HG03565 (cell line): Measurements from ENCODE around the gene SHLD2.
"Not testable (repeated sequence)": the region's sequence is repeated elsewhere in the genome, so short reads cannot be mapped to it uniquely, and the experiment has no call there.

Experiments
- ATAC-seq: cut with Tn5 transposase; IDR thresholded peaks from one replicate; pipeline ENCODE4 v1.9.1; 2021; ENCODE audit warnings: mild to moderate bottlenecking, moderate library complexity; ENCODE audit not compliant: unreplicated experiment

Gene SHLD2

DNA sequence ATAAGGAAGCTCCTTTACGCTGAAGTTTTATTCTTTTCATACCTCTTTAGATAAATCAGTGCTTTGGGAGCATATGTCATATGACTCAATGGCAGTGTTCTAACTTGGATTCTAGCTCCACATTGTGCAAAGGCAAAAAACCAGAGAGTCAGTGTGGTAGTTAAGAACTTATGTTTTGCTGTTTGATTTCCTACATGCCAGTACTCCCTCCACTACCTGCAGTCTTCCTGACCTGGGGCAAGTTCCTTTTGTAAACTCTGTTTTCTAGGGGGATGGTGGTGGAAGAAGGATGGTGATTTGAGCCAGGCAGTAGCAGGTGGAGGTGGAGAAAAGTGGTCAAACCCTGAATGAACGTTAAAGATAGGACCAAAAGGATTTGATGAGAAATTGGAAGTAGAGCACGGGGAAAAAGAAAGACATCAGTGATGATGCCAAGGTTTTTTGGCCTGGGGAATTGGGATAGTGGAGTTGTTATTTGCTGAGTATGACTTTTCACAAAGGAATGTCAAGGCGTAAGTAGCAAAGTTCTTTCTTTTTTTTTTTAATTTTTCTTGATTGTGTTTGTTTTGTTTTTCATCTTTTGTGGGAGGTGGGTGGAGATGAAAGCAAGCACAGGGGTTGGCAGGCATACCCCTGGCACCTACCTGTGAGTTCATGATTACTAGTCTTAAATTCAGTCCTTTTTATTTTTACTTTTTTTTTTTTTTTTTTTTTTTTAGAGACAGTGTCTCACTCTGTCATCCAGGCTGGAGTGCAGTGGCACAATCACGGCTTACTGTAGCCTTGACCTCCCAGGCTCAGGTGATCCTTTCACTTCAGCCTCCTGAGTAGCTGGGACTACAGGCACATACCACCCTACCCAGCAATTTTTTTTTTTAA lies 47.5 kb downstream of the SHLD2 start:
- ATAC-seq = not testable (repeated sequence)

GRCh38 chr10:87143109-87143418 lies 48.1 kb downstream of the SHLD2 start:
- ATAC-seq = not testable (repeated sequence)

- ATAC-seq = not testable (repeated sequence)
Measured at GRCh38 chr10:87145598-87145997, 50.6 kb downstream of the SHLD2 start.

DNA sequence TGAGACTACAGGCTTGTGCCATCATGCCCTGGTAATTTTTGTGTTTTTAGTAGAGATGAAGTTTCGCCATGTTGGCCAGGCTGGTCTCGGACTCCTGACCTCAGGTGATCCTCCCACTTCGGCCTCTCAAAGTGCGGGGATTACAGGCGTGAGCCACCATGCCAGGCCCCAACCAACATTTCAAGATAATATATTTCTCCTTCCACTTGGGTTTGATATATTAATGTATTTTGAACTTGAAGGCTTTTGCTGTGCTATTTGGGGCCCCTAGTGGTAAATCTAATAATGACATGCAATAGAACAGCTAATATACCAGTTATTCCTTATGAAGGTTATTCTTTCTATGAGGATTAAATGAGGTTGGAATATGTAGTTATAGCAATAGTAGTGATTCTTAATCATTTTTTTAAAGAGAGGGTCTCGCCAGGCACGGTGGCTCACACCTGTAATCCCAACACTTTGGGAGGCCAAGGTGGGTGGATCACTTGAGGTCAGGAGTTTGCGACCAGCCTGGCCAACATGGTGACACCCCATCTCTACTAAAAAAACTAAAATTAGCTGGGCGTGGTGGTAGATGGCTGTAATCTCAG lies 54.1 kb downstream of the SHLD2 start:
- ATAC-seq = not testable (repeated sequence)

DNA sequence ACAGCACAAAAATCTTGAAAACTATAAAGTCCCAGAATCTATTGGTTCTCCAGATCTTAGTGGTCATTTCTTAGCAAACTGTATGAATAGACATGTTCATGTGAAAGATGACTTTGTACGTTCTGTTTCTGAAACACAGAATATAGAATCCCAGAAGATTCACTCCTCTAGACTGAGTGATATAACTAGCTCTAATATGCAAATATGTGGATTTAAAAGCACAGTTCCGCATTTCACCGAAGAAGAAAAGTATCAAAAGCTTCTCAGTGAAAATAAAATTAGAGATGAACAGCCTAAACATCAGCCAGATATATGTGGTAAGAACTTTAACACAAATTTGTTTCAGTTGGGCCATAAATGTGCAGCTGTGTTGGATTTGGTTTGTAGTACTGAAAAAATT lies 56.5 kb downstream of the SHLD2 start:
- ATAC-seq = not testable (repeated sequence)

- not testable (repeated sequence) for ATAC-seq
Measured at GRCh38 chr10:87156841-87157240, 61.8 kb downstream of the SHLD2 start.

- not testable (repeated sequence) for ATAC-seq
Measured at GRCh38 chr10:87157821-87158220, 62.8 kb downstream of the SHLD2 start.

DNA sequence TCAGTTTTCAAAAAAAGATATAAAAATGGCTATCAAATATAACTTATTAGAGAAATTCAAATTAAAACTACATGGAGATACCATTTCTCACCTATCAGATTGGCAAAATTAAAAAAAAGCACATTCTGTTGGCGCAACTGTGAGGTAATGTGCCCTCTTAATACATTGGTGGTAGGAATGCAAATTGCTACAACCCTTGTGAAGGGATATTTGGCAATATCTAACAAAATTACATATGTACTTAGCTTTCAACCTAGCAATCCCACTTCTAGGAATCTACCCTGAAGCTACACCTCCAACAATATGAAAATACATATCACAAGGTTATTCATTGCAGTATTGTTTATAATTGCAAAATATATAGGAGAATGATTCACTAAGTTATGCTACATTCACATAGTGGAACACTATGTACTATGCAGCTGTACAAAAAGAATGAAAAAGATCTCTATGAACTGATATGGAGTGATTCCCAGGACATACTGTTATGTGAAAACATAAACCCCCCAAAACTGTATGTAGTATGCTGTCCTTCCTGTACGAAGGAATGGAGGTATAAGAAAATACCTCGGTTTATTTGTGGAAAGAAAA lies 67.8 kb downstream of the SHLD2 start:
- ATAC-seq = not testable (repeated sequence)

GRCh38 chr10:87163414-87163813 lies 68.4 kb downstream of the SHLD2 start:
- not testable (repeated sequence) for ATAC-seq

- ATAC-seq = not testable (repeated sequence)
Measured at GRCh38 chr10:87169857-87170256, 74.9 kb downstream of the SHLD2 start.

DNA sequence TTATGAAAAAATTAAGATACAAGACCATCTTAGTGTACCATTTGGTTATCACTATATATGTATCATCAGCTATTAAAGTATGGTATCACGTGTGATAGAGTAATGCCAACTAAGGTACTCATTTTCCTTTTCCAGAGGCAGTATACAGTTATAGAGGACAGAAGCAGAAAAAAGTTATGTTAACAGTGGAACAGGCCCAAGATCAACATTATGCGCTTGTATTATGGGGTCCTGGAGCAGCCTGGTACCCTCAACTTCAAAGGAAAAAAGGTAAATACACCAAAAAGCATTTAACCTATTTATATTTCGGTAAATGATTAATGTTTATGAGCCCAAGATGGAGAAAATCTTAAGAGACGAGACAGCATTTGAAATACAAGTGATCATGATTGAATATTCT lies 75.7 kb downstream of the SHLD2 start:
- ATAC-seq = not testable (repeated sequence)

GRCh38 chr10:87171670-87172069 lies 76.7 kb downstream of the SHLD2 start:
- not testable (repeated sequence) for ATAC-seq

DNA sequence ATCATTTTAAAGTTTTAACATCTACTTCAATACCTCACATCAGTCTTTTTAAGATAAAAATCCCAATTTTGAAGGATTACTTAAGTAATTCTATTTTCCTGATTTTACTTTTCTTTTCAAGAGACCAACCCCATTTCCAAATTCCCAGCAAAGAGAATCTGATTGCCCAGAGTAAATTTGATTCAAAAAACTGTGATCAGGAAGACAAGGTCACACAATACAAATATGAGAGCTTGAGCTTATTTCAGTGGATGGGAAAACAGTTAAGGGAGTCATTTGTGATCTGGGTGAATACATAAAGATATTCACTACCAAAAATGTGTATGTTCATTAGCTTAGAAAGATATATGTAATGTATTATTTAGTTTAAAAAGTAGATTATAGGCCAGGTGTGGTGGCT lies 77.2 kb downstream of the SHLD2 start:
- ATAC-seq = not testable (repeated sequence)

- ATAC-seq = not testable (repeated sequence)
Measured at GRCh38 chr10:87177587-87177986, 82.6 kb downstream of the SHLD2 start.

- not testable (repeated sequence) for ATAC-seq
Measured at GRCh38 chr10:87184421-87184820, 89.4 kb downstream of the SHLD2 start.

- ATAC-seq = not testable (repeated sequence)
Measured at GRCh38 chr10:87186016-87186415, 91.0 kb downstream of the SHLD2 start.

DNA sequence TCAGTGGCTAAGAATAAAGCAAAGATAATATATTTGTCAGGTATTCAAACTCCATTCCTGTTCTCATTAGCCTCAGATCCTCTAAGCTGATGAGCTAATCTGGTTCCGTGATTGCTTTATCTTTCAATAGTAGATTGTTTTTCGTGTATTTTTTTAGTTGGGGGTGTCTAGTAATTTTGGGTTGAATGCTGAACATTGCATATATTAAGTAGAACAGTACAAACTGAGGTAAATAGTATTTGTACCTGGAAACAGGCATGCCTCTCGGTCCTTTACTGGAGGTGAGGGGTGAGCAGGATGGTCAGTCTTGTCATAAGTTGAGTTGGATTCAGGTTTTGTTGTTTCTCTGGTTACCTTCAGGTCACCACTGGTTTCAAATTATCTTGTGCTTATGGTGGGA lies 92.6 kb downstream of the SHLD2 start:
- not testable (repeated sequence) for ATAC-seq

- ATAC-seq = not testable (repeated sequence)
Measured at GRCh38 chr10:87191841-87192240, 96.8 kb downstream of the SHLD2 start.

GRCh38 chr10:87200924-87201323 lies 105.9 kb downstream of the SHLD2 start:
- ATAC-seq = peak; percentile 76

DNA sequence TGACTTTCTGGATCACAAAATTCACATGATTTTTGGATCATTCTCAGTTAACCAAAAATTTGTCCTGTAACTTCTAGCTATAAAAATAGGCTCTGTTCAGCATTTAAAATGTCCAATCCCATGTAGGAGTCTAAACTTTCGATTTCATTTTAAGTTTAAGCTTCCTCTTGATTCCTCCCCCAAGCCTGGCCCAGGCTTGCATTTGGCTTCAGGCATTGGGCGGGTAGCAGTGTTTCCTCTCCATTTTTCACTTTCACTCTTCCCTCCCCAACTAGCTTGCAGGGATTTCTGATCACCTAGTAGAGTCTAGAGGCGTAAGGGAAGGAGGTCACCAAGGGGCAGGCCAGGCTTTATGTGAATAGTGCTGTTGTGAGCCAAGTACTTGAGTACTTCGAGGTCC lies 109.8 kb downstream of the SHLD2 start:
- ATAC-seq = not testable (repeated sequence)

GRCh38 chr10:87206922-87207321 lies 111.9 kb downstream of the SHLD2 start:
- not testable (repeated sequence) for ATAC-seq

DNA sequence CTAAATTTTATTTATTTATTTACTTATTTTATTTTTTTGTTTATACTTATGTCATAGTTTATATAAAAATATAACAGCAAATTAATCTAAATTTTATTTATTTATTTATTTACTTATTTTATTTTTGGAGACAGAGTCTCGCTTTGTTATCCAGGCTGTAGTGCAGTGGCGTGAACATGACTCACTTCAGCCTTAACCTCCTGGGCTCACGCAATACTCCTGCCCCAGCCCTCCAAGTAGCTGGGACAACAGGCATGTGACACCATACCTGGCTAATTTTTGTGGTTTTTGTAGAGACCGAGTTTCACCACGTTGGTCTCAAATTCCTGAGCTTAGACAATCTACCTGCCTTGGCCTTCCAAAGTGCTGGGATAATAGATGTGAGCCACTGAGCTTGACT lies 115.3 kb downstream of the SHLD2 start:
- ATAC-seq = not testable (repeated sequence)
